Stimulated activated CD4-positive, alpha-beta T cell treated with anti-CD3 and anti-CD28 coated beads, Interleukin-12 subunit alpha, Interleukin-12 subunit beta, amount 100 ng/mL, for 4 hours (primary cell): Measurements from ENCODE around the gene TMEM18.

Experiments used
- DNase-seq: peaks from one replicate; pipeline ENCODE4 v3.0.0-alpha.2; 2020

Gene TMEM18

DNA sequence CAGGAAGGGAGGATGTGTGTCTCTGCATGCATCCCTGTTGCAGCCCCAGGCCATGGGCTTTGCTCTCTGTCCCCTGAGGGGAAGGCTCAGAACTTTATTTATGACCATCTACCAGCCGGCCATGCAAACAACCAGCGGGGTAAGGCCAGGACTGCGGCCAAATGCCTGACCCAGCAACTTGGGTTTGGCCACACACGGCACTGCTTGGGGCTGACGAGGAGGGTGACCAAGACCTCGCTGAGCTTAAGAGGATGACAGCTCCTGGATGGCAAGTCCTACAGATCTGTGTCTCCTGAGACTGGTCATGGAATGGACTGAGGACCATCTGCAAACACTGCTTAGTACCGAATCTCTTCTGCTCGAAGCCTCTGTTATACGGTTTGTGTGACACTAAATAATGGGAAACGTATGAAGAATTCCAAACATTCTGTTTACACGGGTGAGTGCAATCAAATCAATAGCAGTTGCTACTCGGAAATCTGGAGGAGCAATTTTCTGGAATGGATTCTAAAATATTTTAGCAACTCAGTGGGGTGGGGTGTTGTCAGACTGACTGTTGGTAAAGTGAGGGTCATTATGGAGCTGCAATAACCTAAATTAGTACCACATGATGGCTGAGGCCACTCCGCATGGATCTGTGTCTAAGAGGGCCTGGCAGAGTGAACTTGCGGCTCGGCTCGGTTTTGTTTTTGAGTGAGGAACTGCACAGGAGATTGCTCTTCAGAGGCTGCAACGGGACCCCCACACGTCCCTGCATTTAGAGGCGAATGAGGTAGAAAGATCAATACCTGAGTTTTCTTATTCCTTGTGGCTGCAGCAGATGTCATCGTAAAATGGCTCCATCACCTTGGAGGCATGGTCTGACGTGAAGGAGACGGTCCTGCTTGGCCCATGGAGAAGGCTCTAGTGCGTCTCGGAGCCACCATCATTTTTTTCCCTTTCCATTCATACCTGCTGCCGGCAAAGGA, 26.6 kb downstream of the TMEM18 start:
- DNase-seq, result no peak

DNA sequence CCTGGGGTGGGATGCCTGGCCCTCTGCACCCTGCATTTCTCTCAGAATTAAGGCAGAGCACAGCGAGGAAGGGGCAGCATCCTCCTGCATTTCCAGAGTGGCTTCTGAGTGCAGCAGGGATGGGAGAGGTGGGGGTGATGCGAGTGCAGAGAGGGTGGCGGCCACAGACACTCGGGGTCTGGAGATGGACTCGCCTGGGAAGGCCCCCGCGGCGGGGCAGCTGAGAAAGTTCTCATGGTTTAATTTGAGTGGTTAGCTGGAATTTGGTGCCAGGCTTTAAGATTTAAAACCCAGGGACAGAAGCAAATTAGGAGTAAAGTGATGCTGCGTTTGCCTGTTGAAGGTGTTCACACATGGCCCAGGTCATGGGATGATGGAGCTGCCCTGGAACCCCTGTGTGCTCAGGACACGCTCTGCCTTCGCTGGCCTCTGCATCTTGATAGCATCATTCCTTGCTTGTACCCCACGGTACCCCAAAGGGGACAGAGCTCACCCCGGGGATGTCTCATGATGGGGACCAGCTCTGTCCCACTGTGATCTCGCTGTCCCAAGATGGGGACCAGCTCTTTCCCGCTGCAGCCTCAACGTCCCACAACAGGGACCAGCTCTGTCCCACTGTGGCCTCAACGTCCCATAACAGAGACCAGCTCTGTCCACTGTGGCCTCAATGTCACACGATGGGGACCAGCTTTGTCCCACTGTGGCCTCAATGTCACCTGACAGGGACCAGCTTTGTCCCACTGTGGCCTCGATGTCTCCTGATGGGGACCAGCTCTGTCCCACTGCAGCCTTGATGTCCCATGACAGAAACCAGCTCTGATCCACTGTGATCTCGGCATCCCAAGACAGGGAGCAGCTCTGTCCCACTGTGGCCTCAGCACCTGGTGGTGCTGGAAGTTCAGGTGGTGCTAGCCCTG, 27.5 kb downstream of the TMEM18 start:
- DNase-seq, result no peak

DNA sequence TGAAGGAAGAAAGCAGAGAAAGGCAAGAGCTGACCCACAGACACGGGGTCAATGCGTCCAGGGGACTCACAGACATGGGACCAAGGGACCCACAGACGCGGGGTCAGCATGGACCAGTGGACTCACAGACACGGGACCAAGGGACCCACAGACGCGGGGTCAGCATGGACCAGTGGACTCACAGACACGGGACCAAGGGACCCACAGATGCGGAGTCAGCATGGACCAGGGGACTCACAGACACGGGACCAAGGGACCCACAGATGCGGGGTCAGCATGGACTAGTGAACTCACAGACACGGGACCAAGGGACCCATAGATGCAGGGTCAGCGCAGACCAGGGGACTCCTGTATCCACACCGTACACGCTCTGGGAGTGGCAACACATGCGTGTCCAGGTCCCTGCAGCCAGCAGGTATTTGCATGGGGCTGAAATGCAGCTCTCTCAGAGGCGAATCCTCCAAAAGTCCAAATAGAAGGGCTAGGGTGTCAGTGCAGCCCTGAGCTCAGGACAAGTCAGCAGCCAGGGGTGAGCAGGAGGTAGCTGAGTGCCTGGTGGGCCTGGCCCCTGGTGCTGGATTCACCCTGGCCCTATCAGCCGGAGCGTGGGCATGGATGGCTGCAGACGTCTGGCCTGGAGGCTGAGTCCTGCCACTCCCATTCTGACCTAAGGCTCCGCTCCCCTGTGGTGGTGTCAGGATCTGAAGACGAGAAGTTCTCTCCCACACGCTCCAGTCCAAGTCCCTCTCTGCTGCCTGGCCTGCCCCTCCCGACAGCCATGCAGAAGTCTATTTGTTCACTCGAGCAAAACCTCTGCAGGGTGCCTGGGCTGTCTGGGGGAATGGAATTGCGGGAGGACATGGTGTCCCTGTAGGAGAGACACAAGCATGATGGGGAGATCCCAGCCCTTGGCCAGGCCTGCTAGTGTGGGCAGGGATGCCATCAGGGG, 28.5 kb downstream of the TMEM18 start:
- no peak for DNase-seq

DNA sequence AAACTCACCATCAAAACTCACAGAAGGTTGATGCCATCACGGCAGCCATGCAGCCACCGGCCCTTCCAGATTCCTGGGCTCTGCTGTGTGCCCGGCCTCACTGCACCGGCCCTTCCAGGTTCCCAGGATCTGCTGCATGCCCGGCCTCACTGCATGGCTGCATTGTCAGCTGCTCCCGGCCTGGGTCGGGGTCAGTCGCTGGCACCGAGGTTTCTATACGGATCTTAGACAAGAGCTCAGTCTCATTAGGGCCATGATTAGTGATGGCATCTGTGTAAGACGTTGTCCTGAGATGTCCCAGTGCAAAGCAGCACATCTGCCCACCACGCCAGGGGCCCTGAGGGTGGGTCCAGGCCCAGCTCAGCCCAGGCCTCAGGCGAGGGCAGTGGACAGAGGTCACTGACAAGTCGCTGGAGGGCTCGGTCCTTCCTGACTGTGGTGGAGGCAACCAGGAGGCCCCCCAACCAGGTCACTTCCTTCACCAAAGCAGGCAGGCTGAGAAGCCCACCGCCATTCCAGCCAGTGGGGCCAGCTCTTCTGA, 29.4 kb downstream of the TMEM18 start:
- DNase-seq, result no peak

DNA sequence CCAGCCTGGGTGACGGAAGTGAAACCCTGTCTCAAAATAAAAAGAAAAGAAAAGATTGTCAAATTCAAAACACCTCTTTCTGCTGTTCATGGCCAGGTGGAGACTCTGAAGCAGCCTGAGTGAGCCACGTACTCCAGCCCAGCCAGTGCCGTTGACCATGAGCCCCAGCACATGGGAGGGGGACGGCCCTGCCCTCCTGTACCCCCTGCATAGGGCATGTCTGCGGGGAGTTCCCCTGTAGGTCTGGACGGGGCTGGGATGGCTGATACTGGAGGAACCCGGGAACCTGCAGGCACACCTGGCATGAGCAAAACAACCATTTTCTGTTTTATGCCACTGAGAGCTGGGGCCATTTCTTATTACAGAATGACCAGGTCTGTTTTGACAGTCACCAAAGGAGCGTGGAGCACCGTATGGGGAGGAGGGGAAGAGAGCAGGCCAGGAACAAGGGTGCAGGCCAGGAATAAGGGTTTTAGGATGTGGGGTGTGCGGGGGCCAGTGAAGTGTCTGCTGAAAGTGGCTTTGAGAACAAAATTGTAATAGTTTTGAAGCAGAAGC, 30.1 kb downstream of the TMEM18 start:
- no peak for DNase-seq

DNA sequence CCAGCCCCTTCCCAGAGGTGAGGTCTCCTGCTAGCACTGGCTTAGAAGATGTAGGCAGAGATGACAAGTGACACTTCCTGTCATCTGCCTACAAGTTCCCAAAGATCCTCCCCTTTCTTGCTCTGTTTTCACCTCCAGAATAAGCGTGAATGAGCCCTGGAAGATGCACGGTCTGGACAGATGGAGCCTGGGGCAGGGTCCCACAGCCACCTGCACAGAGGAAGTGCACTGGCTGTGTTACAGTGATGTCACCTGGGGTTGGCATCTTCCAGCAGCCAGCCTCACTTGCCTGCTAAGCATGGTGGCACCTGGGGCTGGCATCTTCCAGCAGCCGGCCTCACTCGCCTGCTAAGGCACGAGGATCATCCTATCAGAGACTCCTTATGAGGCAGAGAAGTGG, 32.3 kb downstream of the TMEM18 start:
- no peak for DNase-seq

DNA sequence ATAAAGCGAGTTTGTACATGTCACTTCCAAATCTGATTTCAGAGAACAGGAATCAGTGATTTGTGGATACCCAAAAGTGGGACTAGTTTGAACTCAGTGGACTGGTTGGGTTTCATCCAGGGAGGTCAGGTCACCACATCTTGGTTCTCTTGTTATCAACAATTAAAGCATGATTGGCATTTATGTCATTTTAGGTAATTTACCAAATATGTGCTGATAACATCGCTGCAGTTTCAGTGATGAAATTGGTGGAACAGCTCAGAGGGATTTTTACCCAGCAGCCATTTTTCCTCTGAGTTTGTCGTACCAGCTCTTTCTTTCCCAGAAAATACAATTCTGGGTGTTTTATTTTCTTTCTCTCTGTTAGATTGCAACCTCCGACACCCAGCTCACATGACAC, 33.4 kb downstream of the TMEM18 start:
- no peak for DNase-seq

DNA sequence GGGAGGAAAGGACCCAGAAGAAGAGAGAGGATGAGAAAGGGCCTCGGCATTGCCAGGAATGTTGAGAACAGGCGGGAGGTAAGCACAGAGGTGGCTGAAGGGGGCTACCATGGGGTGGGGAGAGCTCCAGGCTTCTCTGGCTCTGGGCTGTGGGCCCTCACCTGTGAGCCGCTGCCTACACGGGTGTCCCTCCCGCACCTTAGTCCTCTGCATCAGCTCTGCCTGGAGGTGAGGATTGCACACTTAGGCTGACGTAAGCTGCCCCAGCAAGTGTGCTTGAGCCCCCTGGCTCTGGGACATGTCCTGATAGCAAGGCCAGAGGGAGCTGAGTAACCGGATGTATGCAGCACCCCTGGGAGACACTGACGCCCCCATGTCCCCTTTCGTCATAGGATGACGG, 33.9 kb downstream of the TMEM18 start:
- no peak for DNase-seq

DNA sequence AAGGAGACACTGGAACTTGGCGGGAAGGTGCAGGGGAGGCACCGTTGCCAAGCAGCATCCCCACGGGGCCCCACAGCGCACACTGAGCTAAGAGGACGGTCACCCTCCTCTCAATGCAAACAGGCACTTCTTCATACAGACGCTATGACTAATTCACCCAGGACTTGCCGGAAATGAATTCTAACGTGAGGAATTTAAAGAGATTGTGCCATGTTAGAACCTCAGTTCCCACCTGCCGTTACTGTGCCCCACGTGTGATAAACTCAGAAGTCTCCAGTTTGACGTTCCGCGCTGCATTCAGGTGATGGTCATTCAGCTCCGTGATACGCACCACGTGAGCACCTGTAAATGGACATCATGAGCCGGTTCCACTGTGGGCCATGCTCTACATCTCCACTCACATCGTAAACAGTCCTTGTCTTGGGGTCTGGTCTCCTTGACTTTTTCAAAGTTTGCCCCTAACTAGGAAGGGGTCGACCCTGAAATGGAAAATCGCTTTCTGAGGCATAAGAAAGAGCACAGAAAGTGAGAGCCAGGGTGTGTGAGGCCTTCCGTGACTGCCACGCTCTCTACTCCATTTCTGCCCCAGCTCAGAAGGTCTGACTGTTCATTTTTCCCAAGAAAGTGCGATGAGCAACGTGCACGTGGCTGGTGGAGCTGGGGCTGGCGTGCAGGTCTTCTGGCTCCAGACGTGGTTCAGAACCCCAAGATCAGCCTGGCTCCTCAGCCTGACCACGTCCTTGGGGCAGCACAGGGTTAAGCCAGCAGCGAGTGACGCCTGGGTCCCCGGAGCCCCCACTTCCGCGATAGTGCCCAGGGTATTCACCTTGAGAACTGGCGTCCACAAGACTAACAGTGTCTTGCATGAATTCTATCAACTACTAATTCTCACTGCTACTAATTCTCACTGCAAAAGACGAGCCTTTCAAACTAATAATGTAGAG, 35.1 kb downstream of the TMEM18 start:
- no peak for DNase-seq

DNA sequence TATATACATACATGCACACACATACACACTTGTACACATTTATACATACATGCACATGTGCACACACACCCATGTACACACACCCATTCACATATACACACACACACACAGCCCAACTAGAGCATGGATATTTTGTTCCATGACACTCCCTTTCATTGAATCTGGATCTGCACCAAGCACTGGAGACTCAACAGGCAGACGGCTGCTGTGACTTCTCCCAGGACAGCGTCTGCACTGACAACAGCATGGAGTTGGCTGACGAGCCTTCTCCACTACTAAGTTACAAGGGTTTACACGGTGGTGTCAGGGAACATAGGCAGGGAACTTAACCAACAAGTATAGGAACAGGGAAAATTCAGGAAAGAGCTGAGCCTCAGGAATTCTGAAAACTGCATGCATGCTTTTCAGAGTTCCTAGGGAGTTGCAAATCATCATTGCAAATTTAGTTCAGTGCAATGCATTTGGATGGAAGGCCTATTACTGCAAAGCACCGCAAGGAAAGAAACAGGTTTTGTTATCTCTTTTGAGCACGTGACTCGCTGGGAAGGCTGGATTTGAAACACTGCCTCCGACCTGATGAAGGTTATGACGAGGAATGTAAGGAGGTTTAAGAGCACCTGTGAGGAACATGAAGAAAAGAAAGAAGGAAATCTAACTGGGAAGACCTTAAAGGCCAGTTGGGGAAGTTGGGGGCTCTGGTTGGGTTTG, 35.9 kb downstream of the TMEM18 start:
- no peak for DNase-seq

DNA sequence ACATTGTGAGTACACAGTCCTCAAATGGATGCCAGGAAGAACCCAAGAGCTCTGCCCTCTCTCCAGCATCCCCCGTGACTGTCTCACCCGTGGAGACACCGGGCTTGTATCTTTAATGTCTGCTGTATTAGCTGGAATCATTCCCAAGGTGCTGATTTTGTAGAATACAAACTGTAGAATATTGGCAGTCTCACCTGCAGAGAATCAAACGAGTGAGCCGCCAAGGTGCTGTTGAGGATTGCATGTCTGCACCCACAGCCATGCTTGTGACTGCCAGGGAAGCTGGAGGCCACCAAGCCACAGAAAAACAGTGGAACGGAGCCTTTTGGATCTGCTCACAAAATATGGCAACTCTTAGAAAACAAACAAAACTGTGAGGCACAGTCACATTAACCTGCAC, 37.5 kb downstream of the TMEM18 start:
- DNase-seq, result no peak

DNA sequence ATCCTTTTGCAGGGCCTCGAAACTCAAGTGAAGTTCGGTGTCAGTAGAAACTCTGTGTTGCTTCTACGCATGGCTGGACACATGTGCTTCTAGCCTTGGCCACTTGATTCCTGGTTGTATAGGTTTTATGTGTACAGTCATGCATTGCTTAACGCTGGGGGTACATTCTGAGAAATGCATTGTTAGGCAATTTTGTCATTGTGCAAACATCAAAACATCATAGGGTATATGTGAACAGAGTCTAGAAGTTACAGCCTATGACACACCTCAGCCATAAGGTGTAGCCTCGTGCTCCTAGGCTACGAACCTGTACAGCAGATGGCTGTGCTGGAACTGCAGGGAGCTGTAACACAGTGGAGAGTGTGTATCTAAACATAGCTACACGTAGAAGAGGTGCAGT, 39.4 kb downstream of the TMEM18 start:
- DNase-seq, result no peak

DNA sequence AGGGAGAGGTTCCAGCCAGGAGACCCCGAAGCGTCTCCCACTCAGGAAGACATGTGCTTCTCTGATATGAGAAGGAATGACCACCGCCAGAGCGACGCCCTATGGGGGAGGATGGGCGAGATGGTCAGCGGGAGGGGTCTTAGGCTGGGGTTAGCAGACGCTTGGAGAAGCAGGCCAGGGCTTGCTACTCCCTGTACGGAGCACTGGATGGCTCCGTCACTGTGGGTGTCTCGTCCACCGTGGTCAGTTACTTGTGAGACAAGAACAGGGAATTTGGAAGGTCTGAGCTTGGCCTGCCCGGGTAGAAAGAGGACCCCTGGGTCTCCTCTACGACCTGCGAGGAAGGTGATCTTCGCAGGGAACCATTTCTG, 39.8 kb downstream of the TMEM18 start:
- no peak for DNase-seq

DNA sequence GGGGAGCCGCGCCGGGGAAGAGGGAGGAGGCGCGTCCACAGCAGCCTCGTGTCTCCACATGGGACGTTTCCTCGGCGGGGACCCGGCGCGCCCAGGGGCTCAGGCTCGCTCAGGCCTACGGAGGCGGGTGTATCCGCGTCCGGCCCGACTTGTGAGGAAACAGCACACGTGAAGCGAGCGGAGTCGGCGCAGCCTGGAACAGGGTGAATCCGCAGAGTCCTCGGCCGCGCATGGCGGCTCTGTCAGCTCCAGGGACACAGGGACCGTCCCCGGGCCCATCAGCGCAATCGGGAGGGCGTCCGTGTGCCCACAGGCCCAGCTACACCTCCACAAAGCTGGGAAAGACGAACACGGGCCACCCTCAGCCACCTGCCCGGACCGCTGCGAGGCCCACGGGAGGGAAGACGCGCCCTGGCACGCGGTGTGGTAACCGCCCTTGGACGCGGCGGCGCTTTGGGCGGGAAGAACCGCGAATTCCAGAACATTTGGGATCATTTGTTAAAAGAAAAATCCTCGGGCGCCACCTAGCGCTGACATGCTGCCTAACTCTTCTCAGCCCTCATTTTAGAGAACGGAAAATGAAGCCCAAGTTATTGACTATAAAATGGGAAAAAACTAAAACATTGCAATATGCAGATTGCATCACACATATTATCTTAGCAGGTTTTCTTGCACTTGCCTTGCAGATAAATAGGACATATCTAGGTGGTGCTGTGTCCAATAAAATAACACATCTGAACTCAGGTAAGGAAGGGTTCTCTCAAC, 40.4 kb downstream of the TMEM18 start:
- DNase-seq, result peak; percentile 60

DNA sequence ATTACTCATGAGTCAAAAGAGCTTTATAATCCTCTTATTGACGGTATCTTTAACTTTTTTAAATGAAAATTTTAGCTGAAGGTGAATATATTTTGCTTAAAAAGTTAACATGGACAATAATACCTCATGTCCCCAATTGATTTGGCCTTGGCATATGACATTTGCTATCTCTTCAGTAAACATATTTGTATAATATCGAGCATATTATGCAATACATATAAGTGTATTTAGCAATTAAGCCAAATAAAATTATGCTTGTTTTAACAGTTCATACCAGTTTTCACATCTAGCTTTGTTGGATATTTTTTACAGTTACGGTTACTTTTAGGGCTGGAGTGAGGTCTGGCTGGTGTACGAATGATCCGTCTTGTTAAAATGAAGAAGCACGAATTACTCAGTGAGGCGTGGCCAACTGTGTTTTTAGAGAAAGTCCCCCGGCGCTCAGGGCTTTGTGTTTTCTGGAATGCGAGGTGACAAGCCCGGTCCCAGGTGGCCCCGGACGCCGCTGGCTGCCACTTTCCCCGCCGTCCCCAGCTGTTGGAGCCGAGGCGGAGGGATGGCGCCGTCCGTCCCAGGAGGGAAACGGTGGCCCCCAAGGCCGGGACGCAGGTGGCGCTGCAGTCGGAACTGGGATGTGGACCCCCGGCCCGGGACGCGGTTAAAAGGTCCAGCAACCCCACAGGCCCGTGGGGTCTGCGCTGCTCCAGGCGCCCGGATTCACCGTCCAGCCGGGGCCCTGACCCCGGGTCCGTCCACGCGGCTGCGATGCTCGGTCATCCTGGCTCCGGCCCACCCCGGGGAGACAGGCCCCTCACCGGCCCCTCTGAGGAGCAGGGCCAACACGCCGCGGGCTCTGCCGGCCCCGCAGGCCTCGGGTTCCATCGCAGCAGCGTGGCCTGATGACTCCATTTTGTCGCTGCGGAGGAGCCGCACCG, 41.3 kb downstream of the TMEM18 start:
- DNase-seq, result peak; percentile 2

DNA sequence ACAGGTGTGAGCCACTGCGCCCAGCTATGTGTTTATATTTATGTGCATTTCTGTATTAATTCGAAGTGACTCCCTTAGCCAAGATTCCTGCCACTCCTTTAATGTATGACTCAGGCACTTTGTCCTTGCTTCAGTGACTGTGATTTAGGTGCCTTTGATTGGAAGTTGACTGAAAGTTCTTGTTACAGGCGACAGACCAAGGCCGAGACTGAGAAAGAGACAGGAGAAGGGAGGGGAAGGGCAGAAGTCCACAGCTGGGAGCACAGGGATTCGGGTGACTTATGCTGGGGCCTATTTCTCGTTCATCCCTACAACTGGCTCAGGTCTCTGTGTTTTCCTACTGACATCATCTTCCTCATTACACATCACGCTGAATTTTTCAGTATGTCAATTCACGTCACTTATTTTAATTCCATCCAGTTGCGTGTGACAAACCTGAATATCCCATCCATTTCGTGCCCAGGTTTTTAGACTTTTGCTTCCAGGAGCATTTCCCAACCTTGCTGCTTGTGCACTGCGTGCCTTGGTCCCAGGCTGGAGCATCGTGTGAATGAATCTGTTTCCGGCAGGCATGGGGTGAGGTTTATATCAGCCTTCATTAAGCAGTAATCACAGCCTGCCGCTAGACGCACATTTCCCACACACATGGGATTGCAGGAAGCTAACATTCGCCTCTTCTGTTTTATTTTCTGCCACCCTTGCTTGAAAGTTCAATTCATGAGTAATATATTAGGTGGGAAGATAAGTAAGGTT, 42.4 kb downstream of the TMEM18 start:
- no peak for DNase-seq

DNA sequence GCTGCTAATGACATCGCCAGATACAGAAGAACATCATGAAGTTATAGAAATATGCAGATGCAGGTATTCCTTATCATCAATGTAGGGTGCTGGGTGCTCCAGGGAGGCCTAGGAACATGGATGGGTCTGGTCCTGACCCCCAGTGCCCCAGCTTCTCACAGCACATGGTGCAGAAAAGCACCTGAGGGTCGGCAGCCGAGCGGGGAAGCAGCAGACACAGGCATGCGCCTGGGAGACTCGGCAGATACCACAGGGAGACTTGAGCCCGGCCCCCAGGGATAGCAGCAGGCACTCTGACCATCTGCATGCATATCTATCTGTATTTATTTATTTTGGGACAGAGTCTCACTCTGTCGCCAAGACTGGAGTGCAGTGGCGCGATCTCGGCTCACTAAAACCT, 43.2 kb downstream of the TMEM18 start:
- no peak for DNase-seq
